Stimulated activated naive B cell treated with anti-CD40 and anti-IgM and Interleukin-4, amounts not matched to agents 10 μg/mL and 1 μg/mL and 100 μg/mL, for 72 hours (primary cell): ENCODE data around the gene LAPTM4A.

Source experiments
- ATAC-seq, 2 donors: fragments of 150-1000 bp; cut with Tn5 transposase; replicated peaks; 2 replicates each; pipeline ENCODE4 v1.10.0; 2021; ENCODE audit warnings: moderate library complexity in 1 of 2
- DNase-seq: peaks from one replicate; pipeline ENCODE4 v3.0.0; 2021
- H3K27ac Mint-ChIP-seq: one replicate; pipeline ENCODE4 v1.8.0; 2022; ENCODE audit warnings: mild to moderate bottlenecking, mixed read lengths
- H3K27me3 Mint-ChIP-seq, 2 donors: one replicate each; pipeline ENCODE4 v1.8.0; 2022; ENCODE audit warnings: mixed read lengths in 2 of 2
- H3K36me3 Mint-ChIP-seq, 2 donors: one replicate each; pipeline ENCODE4 v1.8.0; 2022; ENCODE audit warnings: mixed read lengths in 2 of 2, mild to moderate bottlenecking in 1 of 2
- H3K4me1 Mint-ChIP-seq, 2 donors: one replicate each; pipeline ENCODE4 v1.8.0; 2022; ENCODE audit warnings: mixed read lengths in 2 of 2, mild to moderate bottlenecking in 1 of 2
- H3K4me3 Mint-ChIP-seq, 2 donors: one replicate each; pipeline ENCODE4 v1.8.0; 2022; ENCODE audit warnings: mild to moderate bottlenecking in 2 of 2, mixed read lengths in 2 of 2, moderate library complexity in 1 of 2
- H3K9me3 Mint-ChIP-seq, 2 donors: one replicate each; pipeline ENCODE4 v1.8.0; 2022; ENCODE audit warnings: mixed read lengths in 2 of 2, mild to moderate bottlenecking in 1 of 2

Gene LAPTM4A

DNA sequence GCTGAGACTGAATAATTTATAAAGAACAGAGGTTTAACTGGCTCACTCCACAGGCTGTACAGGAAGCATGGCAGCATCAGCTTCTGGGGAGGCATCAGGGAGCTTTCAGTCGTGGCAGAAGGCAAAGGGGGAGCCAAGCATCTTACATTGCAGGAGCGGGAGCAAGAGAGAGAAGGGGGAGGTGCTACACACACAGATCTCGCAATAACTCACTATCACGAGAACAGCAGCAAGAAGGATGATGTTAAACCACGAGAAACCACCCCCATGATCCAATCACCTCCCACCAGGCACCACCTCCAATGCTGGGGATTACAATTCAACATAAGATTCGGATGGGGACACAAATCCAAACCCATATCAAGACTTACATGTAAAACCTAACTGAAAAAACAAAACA, 21.2 kb downstream of the LAPTM4A start:
- DNase-seq (no peak), ATAC-seq (no peak)
- Mint-ChIP-seq H3K27ac (peak overlapping the region; percentile 60), H3K4me3 (no peak overlapping the region), H3K9me3 (peaks cover 2 to 7% of the 10 kb centered on the region in 2 donors), H3K4me1 (no peaks in the 10 kb centered on the region), H3K36me3 (peaks cover 55 to 72% of the 10 kb centered on the region in 2 donors), H3K27me3 (no peaks in the 10 kb centered on the region)

GRCh38 chr2:20027705-20028434, 23.6 kb downstream of the LAPTM4A start:
- Mint-ChIP-seq H3K27ac (no peak overlapping the region), H3K36me3 (peaks cover 55 to 63% of the 10 kb centered on the region in 2 donors), H3K4me1 (peaks cover 6 to 7% of the 10 kb centered on the region in 2 donors), H3K27me3 (no peaks in the 10 kb centered on the region), H3K4me3 (no peak overlapping the region), H3K9me3 (peaks cover 2 to 7% of the 10 kb centered on the region in 2 donors)
- no peak for DNase-seq
- no peak for ATAC-seq

GRCh38 chr2:20027260-20027677, 24.2 kb downstream of the LAPTM4A start:
- ATAC-seq, result no peak
- H3K36me3 Mint-ChIP-seq, result peaks cover 51 to 61% of the 10 kb centered on the region in 2 donors
- H3K27me3 Mint-ChIP-seq, result no peaks in the 10 kb centered on the region
- H3K9me3 Mint-ChIP-seq, result peaks cover 2 to 7% of the 10 kb centered on the region in 2 donors
- no peak overlapping the region for H3K4me3 Mint-ChIP-seq
- H3K27ac Mint-ChIP-seq, result no peak overlapping the region
- DNase-seq, result no peak
- H3K4me1 Mint-ChIP-seq, result peaks cover 6 to 7% of the 10 kb centered on the region in 2 donors

DNA sequence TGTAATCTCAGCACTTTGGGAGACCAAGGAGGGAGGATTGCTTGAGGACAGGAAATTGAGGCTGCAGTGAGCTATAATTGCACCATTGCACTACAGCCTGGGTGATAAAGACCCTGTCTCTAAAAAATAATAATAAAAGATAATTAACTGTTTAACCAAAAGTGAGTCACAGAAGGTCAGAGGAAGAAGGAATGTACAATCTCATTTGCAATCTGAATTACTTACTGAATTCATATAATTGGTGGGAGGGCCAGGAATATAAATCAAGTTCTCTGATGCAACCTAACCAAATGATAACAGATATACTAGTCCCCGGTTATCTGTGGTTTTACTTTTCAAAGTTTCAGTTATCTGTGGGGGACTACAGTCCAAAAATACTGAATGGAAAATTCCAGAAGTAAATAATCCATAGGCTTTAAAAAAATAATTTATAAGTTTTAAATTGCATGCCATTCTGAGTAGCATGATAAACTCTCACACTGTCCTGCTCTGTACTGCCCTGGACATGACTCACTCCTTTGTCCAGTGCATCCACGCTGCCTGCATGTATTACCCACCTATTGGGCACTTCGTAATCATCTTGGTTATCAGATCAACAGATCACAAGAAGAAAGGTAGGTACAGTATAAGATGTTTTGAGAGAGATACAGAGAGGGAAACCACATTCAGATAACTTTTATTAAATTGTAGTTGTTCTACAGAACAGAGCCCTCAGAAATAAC, 26.2 kb downstream of the LAPTM4A start:
- H3K27ac Mint-ChIP-seq, result no peak overlapping the region
- H3K36me3 Mint-ChIP-seq, result peaks cover 48 to 58% of the 10 kb centered on the region in 2 donors
- ATAC-seq (no peak), DNase-seq (no peak)
- H3K4me3 Mint-ChIP-seq, result no peak overlapping the region
- H3K27me3 Mint-ChIP-seq, result no peaks in the 10 kb centered on the region
- peaks cover 11 to 15% of the 10 kb centered on the region in 2 donors for H3K9me3 Mint-ChIP-seq
- peaks cover 6 to 7% of the 10 kb centered on the region in 2 donors for H3K4me1 Mint-ChIP-seq

- no peaks in the 10 kb centered on the region for H3K27me3 Mint-ChIP-seq
- H3K36me3 Mint-ChIP-seq, result peaks cover 39 to 51% of the 10 kb centered on the region in 2 donors
- H3K4me3 Mint-ChIP-seq, result no peak overlapping the region
- peaks cover 6 to 7% of the 10 kb centered on the region in 2 donors for H3K4me1 Mint-ChIP-seq
- no peak overlapping the region for H3K27ac Mint-ChIP-seq
- no peak for DNase-seq
- peak; percentile 44 to 55 for ATAC-seq
- peaks cover 7 to 17% of the 10 kb centered on the region in 2 donors for H3K9me3 Mint-ChIP-seq
Observed at GRCh38 chr2:20023688-20024087, 27.7 kb downstream of the LAPTM4A start.

GRCh38 chr2:20021405-20022009, 29.9 kb downstream of the LAPTM4A start:
- peak overlapping the region; percentile 26 for H3K27ac Mint-ChIP-seq
- no peak for DNase-seq
- H3K4me1 Mint-ChIP-seq, result peaks cover 6 to 7% of the 10 kb centered on the region in 2 donors
- no peak for ATAC-seq
- H3K36me3 Mint-ChIP-seq, result peaks cover 24 to 37% of the 10 kb centered on the region in 2 donors
- no peak overlapping the region for H3K4me3 Mint-ChIP-seq
- peaks cover 7 to 17% of the 10 kb centered on the region in 2 donors for H3K9me3 Mint-ChIP-seq
- no peaks in the 10 kb centered on the region for H3K27me3 Mint-ChIP-seq

- Mint-ChIP-seq H3K27ac (no peak overlapping the region), H3K4me1 (peaks cover 6 to 7% of the 10 kb centered on the region in 2 donors), H3K36me3 (peaks cover 24 to 37% of the 10 kb centered on the region in 2 donors), H3K9me3 (peaks cover 7 to 17% of the 10 kb centered on the region in 2 donors), H3K4me3 (peak overlapping the region in 1 of 2 donors; percentile 26), H3K27me3 (peaks cover under 1 to 2% of the 10 kb centered on the region in 2 donors)
- DNase-seq (no peak), ATAC-seq (no peak)
Observed at GRCh38 chr2:20019747-20020146, 31.7 kb downstream of the LAPTM4A start.

DNA sequence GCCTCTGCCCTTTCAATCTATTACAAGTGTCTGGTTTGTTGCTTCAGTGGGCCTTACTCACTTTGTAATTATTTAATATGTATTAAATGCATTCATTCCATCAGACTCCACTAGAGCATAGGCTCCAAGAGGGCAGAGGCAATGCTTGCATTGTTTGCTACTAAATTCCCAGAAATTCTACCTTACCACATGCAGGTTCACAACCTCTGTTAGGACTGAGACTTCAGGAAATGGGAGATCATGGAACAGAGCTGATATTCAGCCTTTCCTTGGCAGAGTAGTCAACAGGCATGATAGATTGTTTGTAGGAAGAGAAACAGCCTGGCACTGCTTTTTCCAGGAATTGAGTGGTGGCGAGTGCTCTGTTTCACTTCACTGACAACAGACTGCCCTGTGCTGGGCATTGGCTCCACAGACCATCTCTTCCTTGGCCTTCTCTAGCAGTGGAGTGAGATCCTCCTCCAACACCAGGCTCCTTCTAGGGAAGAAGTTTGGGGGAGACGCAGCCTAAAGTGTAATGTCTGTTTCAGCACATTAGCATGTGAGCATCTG, 32.8 kb downstream of the LAPTM4A start:
- ATAC-seq (no peak), DNase-seq (no peak)
- H3K27me3 Mint-ChIP-seq, result peaks cover 10 to 13% of the 10 kb centered on the region in 2 donors
- H3K9me3 Mint-ChIP-seq, result peaks cover 7 to 20% of the 10 kb centered on the region in 2 donors
- no peak overlapping the region for H3K27ac Mint-ChIP-seq
- peaks cover 19 to 29% of the 10 kb centered on the region in 2 donors for H3K36me3 Mint-ChIP-seq
- no peak overlapping the region for H3K4me3 Mint-ChIP-seq
- peaks cover 2 to 3% of the 10 kb centered on the region in 2 donors for H3K4me1 Mint-ChIP-seq

GRCh38 chr2:20016346-20016745, 35.1 kb downstream of the LAPTM4A start:
- DNase-seq, result no peak
- Mint-ChIP-seq H3K27me3 (peaks cover 25 to 30% of the 10 kb centered on the region in 2 donors), H3K9me3 (peaks cover 0 to 13% of the 10 kb centered on the region in 2 donors), H3K27ac (no peak overlapping the region), H3K36me3 (peaks cover 8 to 14% of the 10 kb centered on the region in 2 donors), H3K4me1 (peaks cover 6 to 11% of the 10 kb centered on the region in 2 donors), H3K4me3 (no peak overlapping the region)
- ATAC-seq, result no peak

GRCh38 chr2:20015482-20016083, 35.8 kb downstream of the LAPTM4A start:
- H3K4me1 Mint-ChIP-seq, result peaks cover 6 to 11% of the 10 kb centered on the region in 2 donors
- DNase-seq, result no peak
- peaks cover 6 to 11% of the 10 kb centered on the region in 2 donors for H3K36me3 Mint-ChIP-seq
- no peak overlapping the region for H3K27ac Mint-ChIP-seq
- ATAC-seq, result peak; percentile 63 to 67
- no peak overlapping the region for H3K4me3 Mint-ChIP-seq
- H3K27me3 Mint-ChIP-seq, result peaks cover 25 to 37% of the 10 kb centered on the region in 2 donors
- H3K9me3 Mint-ChIP-seq, result peaks cover 0 to 10% of the 10 kb centered on the region in 2 donors

GRCh38 chr2:20013126-20013849, 38.1 kb downstream of the LAPTM4A start:
- Mint-ChIP-seq H3K4me1 (peaks cover 6 to 11% of the 10 kb centered on the region in 2 donors), H3K27me3 (peaks cover 25 to 56% of the 10 kb centered on the region in 2 donors), H3K9me3 (peaks cover 0 to 3% of the 10 kb centered on the region in 2 donors), H3K36me3 (no peaks in the 10 kb centered on the region), H3K27ac (peak overlapping the region; percentile 37), H3K4me3 (peak overlapping the region; percentile 83)
- DNase-seq, result no peak
- ATAC-seq, result peak in 1 of 2 donors; percentile 35

GRCh38 chr2:20012282-20013125, 38.9 kb downstream of the LAPTM4A start, which contains the start of gene MATN3:
TSS of gene MATN3 (minus strand) at chr2:20012668. CDS start at chr2:20012631, 37 bp downstream.
- no peak for DNase-seq
- Mint-ChIP-seq H3K4me3 (peak within 1 kb of the TSS; percentile 83), H3K9me3 (peaks cover 0 to 3% of the 10 kb centered on the region in 2 donors), H3K27ac (peak within 1 kb of the TSS; percentile 37), H3K4me1 (peaks cover 6 to 11% of the 10 kb centered on the region in 2 donors), H3K36me3 (no peaks in the 10 kb centered on the region), H3K27me3 (peaks cover 31 to 63% of the 10 kb centered on the region in 2 donors)
- peak; percentile 60 to 72 for ATAC-seq
